Inflammatory macrophage treated with lipopolysaccharide for 1 hour (primary cell): ENCODE data around the gene RUBCNL.
"Not testable (repeated sequence)": the region's sequence is repeated elsewhere in the genome, so short reads cannot be mapped to it uniquely, and the experiment has no call there.

Experiments used
- DNase-seq, 2 donors: peaks; one replicate each; pipeline ENCODE4 v3.0.0-alpha.2; 2020 to 2022

RUBCNL gene

DNA sequence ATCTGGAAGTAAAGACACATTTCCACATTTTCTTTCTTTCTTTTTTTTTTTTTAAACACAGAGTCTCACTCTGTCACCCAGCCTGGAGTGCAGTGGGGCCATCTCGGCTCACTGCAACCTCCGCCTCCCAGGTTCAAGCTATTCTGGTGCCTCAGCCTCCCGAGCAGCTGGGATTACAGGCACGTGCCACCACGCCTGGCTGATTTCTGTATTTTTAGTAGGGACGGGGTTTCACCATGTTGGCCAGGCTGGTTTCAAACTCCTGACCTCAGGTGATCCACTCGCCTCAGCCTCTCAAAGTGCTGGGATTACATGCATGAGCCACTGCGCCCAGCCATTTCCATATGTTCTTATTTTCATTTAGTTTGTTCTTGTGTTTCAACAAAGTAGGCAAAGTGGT, 14.1 kb downstream of the RUBCNL start:
- not testable (repeated sequence) for DNase-seq

DNA sequence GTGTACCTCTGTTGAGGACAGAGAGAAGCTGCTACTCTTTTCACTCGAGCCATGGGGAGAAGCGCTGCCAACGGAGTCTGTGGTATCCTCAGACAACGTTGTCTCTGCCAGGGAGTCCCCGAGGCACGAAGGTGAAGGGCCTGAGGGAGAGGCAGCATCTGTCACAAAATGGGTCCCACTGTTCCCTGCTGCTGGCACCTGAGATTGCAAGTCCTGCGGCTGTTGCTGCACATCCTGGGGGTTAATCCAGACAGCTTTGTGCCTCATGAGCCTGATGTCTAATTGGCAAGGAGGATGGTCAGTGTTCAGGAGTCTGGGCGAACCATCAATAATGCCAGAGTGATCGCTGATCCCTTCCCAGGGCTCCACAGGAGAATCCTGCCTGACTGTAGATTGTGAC, 15.0 kb downstream of the RUBCNL start:
- no peak for DNase-seq

DNA sequence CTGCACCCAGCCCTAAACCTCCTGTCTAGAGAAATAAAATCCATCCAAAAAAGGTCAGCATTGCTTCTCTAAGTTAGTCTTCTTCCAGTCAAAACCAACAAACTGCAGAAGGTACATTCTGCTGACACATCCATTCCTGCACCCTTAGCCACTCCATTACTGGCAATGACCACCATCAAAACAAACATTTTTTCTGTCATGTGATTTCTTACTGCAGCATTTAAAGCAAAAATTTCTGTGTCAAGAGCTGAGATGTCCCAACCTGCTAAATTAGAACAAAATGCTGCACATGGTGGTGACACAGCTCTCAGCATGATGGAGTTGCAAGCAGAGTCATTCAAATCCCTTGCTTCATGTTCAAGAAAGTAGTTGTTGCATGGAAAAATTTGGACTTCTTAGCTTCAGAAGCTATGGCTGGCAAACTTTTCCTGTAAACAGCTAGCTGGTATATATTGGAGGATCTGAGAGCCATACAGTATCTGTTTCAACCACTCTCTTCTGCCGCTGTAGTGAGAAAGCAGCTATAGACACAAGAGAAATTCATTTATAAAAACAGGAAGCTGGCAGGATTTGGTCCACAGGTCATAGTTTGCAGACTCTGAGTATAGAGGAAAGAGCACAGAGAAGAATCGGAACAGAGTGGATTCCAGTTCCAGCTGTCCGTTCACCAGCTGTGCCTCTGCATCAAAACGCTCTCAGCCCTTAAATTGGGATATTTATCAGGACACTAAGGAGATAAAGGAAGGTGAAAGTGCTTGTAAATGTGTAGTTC, 17.4 kb downstream of the RUBCNL start:
- DNase-seq = peak; percentile 46 to 82

DNA sequence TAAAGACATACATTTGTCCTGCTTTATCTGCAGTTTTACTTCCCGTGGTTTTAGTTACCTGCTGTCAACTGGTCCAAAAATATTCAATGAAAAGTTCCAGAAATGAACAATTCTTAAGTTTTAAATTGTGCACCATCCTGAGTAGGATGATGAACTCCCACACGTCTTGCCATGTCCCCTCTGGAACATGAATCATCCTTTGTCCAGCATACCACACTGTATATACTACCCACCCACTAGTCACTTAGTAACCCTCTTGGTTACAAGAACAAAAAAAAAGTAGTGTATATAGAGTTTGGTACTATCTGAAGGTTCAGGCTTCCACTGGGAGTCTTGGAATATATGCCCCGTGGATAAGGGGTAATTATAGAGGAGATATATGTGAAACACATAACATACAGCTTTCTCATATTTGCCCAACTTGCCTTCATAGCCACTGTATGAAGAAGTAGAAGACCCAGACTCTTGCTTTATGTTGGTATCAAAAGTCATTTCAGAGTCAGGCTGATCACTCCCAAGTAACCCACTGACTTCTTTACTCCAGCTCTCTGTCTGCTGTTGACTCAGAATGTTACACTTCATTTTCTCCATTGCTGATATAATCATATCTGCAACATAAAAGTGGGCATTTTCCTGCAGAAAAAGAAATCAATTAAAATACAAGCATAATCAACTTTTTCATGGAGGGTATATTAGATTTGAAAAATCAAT, 19.3 kb downstream of the RUBCNL start:
- DNase-seq = peak in 1 of 2 donors; percentile 68

DNA sequence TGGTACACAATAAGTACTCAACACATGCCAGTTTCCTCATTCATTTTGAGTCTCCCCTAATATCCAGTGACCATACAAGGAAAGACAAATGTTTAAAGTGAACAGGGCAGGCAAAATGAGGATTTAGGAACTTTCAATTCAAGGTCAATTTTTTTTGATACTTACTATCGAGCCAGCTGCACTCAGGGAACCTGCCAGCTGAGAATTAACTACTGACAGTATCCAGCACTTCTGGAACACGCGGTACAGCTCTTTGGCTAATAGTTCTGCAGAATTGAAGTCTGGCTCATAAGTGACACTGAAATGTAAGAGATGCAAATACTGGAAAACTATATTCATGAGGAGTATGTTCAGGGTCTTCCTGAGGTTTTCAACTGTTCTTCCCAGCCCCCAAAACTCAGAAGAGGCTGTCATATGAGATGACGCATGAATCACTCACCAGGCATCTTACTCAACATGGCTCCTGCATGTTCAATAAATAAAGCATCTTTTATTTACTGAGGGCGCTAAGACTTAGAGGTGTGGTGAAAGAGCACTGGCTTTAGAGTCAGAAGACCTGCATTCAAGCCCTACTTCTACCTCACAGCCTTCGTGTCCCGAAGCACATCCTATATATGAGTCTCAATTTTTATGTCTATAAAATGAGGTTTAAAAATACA, 25.6 kb downstream of the RUBCNL start:
- no peak for DNase-seq

DNA sequence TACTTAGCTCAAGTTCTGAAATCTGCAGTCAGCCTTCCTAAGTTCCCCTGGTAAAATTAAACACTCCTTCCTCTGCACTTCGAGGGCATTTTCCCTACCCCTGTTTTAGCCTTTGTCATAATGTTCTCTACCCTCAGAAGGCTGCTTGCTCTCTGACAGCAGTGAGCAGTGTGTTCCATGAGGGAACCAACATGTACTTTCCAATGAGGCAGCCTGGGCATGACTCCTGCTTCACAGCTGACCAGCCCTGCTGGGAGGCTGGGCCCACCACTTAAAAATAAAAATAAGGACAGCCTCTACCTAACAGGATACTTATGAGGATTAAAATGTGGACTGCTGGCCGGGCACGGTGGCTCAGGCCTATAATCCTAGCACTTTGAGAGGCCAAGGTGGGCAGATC, 26.4 kb downstream of the RUBCNL start:
- DNase-seq = peak in 1 of 2 donors; percentile 50

DNA sequence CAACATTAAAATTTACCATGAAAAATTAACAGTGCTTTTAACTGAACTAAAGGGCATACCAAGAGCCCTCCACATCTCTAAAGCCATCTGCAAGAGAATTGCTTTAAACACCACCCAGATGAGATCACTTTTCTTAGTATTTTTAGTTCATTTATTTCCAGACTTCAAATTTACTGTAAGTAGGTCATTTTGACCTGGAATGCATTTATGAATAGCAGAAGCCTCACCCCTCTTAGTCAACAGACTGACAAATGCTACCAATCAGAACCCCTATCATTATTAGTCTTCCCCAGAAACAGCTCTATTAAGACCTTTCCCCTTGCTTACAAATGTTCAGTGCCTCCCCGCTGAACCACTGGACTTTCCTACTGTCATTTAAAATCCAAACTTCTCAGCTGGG, 27.3 kb downstream of the RUBCNL start:
- DNase-seq = no peak

DNA sequence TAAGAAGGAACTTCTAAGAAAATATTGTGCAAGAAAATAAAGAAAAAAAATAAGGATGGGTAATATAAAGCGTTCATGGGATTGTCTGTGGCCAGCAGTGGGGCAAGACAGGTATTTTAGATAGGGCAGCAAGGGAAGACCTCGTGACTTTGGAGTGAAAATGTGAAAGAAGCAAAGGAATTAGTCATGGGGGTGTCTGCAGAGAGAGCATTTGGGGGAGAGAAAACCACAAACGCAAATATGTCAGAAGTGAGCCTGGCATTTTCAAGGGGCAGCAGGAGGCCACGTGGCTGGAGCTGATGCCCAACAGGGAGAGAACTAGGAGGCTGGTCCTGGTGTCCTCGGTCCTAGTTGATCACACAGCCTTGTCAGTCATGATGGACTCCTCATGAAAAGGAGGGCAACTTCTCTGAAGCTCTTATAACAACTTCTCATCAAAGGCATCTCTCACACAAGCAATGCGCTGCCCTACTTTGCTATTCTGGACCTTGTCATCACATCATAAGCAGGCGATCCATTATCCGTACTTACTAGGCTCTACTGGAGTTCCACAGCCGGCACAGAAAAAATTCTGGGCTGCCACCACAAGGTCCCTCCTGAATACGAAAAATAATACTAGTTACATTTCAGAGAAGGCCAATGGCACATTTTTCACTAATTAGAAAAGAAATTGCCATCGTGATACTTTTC, 31.0 kb downstream of the RUBCNL start:
- peak in 1 of 2 donors; percentile 46 for DNase-seq

DNA sequence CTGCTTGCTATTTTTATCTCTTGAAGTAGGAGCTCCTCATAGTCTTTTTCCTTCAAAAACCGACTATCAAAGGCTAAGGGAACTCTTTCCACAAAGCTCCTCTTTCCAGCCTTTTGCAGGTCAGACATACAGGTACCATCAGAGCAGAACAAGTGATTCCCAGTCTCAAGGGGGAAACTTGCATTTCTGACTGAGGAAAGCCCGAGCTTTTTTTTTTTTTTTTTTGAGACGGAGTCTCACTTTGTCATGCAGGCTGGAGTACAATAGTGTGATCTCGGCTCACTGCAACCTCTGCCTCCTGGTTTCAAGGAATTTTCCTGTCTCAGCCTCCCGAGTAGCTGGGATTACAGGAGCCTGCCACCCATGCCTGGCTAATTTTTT, 32.0 kb downstream of the RUBCNL start:
- peak in 1 of 2 donors; percentile 35 for DNase-seq

DNA sequence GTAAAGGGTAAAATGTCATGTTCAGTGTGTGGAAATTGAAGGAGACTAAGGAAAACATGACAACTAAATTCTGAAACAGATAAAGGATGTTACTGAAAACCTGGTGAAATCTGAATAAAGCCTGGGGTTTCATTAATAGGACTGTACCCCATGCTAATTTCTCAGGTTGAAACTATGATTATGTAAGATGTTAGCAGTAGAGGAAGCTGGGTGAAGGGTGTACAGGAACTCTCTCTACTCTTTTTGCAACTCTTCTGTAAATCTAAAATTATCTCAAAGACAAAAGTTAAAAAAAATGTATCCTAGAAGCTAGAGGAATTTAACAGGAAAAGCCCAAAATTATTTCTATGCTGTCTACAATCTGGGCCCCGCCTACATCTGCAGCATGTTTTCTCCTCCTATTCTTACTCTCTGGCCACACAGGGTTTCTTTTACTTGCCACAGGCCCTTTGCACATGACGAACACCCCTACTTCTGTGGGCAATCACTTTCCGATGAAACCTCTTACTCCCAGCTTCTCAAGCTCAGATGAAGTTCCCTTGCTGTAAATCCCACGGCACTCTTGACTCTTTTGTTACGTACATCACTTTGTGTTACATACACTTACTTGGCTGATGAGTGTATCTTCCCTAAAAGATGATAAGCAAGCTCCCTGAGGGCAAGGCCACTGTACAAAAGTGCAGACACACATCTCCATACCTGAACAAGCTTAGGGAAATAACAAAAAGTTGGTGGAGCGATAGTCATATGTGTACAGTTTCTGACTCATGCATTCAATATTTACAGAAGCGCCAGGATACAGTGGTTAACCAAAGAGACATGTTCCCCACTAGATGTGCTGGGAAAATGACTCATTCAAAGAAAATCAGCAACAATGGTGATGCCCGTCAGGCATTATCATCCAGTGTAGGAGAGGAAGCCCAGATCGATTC, 32.6 kb downstream of the RUBCNL start:
- DNase-seq = peak; percentile 85 to 93

DNA sequence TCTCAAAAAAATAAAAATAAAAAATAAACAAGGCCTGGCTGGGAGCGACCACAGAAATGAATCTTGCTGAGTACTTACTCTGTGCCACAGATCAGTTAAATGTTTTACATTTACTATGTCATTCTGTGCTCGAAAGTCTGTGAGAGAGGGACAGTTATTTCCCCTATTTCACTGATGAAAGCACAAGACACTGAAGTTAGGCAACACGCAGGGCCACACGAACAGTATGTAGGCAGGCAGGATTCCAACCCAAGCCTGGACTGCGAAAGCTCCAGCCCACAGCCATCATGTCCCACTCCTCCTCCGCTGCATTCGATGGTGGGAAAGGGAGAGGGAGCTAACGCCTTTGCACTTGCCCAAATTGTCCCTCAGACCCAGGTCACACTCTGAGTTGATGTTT, 34.2 kb downstream of the RUBCNL start:
- peak; percentile 86 to 95 for DNase-seq

DNA sequence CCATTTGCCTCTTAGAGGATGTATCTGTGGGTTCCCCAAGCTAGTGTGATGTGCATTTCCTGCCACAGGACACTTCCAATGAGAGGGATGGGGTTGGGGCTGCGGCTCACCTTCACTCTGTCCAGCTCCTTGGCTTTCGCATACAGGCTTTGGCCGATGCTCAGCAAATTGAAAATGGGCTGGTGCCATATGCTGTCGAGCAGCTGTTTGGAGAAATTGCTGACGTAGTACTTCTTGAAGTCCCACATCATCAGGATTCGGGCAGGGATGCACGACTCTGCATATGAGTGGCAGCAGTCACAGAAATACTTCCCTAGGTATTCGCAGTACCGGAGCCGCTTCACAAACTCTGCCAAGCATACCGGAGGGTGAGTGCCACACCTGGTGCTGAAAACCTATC, 37.0 kb downstream of the RUBCNL start:
- DNase-seq = no peak

DNA sequence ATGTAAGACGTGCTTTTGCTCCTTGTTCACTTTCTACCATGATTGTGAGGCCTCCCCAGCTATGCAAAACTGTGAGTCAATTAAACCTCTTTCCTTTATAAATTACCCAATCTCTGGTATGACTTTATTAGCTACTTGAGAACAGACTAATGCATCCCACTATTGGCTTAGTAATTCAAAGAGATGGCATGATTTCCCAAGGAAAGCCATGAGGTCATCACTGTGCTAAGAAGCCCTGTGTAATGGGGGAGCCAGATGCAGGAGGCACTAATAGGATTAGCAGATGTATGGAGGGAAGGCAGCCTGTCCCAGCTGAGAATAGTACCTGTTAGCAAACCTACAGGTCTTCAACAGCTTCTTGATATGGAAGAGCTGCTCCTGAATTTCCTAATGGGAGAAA, 38.1 kb downstream of the RUBCNL start:
- DNase-seq = peak; percentile 46 to 75

DNA sequence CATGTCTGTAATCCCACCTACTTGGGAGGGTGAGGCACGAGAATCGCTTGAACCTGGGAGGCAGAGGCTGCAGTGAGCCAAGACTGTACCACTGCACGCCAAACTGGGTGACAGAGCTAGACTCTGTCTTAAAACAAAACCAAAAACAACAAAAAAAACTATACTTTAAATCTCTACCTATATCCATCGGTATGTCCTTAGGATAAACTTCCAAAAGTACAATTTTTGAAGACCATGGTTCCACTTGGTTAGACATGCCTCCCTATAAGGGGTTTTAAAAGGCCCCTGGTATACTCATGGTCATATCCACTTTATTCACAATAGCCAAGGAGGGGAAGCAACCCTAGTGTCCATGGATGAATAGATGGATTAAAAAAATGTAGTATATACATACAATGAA, 39.8 kb downstream of the RUBCNL start:
- DNase-seq = no peak

DNA sequence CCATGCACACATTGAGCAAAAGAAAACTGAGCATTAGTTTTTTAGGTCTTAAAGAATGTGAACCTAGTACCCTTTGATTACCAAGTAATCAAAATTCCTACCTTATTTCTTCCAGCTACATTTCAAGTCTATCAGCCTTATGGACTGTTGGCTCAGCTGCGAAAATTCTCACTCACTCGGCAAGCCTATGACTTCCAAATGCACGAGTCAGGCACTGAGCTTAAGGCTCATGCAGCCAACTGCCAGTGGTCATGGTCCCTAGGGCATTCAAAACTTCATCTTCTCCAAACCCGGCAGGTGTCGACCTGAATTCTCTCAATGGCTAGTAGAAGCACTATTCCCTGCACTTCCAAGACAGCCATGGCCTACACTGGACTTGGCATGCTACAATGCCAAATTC, 41.2 kb downstream of the RUBCNL start:
- no peak for DNase-seq

DNA sequence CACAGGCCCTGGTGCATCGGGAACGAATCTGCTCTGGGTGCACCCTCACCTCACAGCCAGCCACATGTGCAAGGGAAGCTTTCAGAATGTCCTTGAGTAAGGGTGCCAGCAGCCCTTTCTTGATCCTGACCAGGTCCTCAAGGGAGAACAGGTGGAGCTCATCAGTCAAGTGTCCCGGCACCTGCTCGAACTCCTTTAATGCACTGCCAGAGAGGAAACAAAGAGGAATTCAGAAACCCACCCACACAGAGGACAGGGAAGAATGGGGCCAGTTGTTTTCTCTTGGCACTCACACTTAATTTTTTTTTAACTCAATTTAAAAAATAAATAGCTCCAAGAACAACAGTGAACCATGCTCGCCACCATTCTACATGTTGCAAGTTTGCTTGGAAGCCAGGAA, 41.7 kb downstream of the RUBCNL start:
- DNase-seq = no peak

DNA sequence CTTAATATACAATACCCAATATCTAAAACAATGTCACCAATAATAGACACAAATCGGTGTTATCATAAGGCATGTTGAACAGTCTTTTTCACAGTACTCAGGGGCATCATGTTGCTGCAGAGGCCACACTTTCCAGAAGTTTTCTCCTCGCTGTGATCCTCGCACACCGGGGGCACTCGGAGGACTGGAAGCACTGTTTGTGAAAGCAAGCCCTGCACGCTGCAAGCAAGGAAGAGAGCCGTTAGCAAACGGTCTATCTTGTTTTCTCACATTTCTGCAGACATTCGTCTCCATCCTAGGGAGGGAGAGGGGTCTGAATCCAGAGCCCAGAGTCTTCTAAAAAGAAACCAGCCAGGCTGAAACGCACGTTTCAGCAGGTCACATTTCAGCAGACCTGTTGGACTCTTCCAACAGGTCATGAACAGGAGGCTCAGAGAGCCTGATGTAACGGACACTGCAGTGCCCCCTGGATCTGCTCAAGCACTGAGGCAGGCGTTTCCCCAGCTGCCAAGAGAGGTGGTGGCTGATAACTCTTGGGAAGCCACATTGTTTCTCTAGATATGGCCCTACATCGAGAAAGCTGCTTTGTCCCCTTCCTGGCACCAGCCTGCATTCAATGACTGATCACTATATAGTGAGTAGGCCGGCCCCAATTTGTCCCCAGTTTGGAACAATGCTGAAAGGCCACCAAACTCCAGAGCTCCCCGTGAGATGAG, 43.6 kb downstream of the RUBCNL start:
- DNase-seq = no peak

DNA sequence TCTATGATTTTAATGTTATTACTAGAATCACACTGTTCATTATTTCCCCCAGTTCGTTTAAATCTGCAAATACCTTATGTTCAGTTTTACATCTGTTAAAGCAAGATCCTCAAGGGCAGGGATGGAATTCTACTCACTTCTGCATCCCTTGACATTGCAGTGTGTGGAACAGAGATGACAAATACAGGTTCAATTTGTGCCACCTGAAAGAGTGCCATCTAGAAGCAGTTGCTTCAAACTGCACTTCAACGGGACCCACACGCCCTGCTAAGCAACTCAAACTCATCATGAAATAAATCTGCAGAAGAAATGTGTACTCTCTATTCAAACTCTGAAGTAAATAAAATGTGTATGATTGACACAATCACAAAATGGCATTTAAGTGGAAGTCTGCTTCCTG, 44.5 kb downstream of the RUBCNL start:
- DNase-seq = no peak

DNA sequence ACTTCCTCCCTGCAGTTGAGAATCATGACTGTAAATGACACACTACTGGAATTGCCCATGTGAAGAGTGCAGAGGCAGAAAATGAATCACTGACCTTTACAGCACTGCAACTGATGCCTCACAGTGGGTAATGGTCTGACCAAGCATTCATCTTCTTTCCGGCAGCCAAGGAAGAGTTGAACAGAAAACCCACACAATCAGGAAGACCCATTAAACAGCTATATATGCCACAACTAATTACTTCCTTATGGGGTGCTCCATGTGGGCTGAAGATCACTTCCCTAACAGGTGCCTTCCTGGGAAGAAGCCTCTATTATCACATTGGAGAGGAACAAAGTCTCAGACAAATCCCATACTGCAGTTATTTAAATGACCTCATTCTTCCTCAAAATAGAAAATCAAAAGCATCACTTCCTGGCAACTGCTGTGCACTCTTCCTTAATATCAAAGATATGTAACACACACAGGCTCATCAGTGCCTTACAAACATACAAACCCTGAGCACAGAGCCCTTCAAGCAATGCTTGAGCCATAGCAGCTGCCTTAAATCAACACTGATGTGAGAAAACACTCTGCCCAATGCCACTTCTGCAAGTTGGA, 45.8 kb downstream of the RUBCNL start:
- DNase-seq = peak; percentile 87 to 97

DNA sequence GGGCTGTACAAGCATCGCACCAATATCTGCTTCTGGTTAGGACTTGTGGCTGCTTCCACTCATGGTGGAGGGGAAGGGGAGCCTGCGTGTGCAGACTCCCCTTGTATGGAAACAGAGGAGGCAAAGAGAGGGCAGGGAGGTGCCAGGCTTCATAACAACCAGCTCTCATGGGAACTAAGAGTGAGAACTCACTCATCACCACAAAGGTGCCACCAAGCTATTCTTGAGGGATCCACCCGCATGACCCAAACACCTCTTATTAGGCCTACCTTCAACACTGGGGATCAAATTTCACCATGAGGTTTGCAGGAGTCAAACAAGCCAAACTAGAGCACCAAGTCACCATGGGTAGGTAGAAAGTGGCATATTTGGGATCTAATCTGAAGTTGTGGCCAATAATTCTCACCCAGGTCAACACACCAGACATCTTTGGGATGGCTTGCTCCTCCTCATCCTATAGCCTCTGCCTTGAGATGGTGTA, 46.4 kb downstream of the RUBCNL start:
- DNase-seq = no peak

DNA sequence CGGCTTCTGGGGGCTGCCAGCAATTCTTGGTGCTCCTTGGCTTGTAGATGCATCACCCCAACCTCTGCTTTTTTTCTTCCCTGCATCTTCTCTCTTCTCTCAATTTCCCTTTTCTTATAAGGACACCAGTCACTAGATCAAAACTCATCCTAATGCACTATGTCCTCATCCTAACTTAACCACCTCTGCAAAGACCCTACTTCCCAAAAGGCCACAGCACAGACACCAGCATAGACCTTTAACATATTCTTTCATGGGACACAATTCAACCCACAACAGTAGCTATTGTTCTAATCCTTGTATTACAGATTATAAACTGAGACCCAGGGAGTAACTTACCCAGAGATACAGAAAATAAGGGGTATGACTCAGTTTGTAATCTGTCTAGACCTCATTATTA, 47.0 kb downstream of the RUBCNL start:
- DNase-seq = peak; percentile 35 to 40
